ENCODE results near the gene CAMK2N1. TPM values are rescaled to one million over a fixed set of nuclear protein-coding genes. Genes with fewer than 3 reads are reported as not detected.

CAMK2N1 gene
- total RNA-seq, 4 donors from 2014 or later, result 1.3 to 2.5 (median 1.5) TPM

GRCh38 chr1:20469406-20470076 lies 16.5 kb downstream of the CAMK2N1 start:
- Histone ChIP-seq H3K27me3 (no peaks in the 10 kb centered on the region), H3K27ac (no peak overlapping the region), H3K9me3 (no peaks in the 10 kb centered on the region), H3K36me3 (no peaks in the 10 kb centered on the region), H3K4me1 (no peaks in the 10 kb centered on the region), H3K4me3 (no peak overlapping the region)
- ATAC-seq (no peak), DNase-seq (no peak)
- intact Hi-C loops (cut with DNase I; ENCODE audit: low total_unique reads), result no loop called here
- in situ Hi-C loops (cut with MboI; ENCODE audit: low sequenced_read_pairs in 4 of 4), result no loop called here
- TF ChIP-seq POLR2A (IDR thresholded peaks at IDR 0.05) (no peak), CTCF (IDR thresholded peaks at IDR 0.05 in 4 of 5, conservative IDR thresholded peaks at IDR 0.05 in 1 of 5) (no peak)

- no peak for TF ChIP-seq CTCF (IDR thresholded peaks at IDR 0.05 in 4 of 5, conservative IDR thresholded peaks at IDR 0.05 in 1 of 5)
- TF ChIP-seq POLR2A (IDR thresholded peaks at IDR 0.05), result no peak
- DNase-seq (no peak), ATAC-seq (no peak)
- H3K4me1 ChIP-seq, result no peaks in the 10 kb centered on the region
- H3K27me3 ChIP-seq, result no peaks in the 10 kb centered on the region
- intact Hi-C loops (cut with DNase I; ENCODE audit: low total_unique reads) (no loop called here), in situ Hi-C loops (cut with MboI; ENCODE audit: low sequenced_read_pairs in 4 of 4) (no loop called here)
- no peak overlapping the region for H3K4me3 ChIP-seq
- no peak overlapping the region for H3K27ac ChIP-seq
- H3K9me3 ChIP-seq, result no peaks in the 10 kb centered on the region
- H3K36me3 ChIP-seq, result no peaks in the 10 kb centered on the region
Measured at GRCh38 chr1:20466273-20466672, 19.7 kb downstream of the CAMK2N1 start.

- Histone ChIP-seq H3K4me3 (no peak overlapping the region), H3K9me3 (no peaks in the 10 kb centered on the region), H3K4me1 (no peaks in the 10 kb centered on the region), H3K27me3 (no peaks in the 10 kb centered on the region), H3K36me3 (no peaks in the 10 kb centered on the region), H3K27ac (no peak overlapping the region)
- TF ChIP-seq POLR2A (IDR thresholded peaks at IDR 0.05) (no peak), CTCF (IDR thresholded peaks at IDR 0.05 in 4 of 5, conservative IDR thresholded peaks at IDR 0.05 in 1 of 5) (no peak)
- ATAC-seq (no peak), DNase-seq (no peak)
- intact Hi-C loops (cut with DNase I; ENCODE audit: low total_unique reads) (no loop called here), in situ Hi-C loops (cut with MboI; ENCODE audit: low sequenced_read_pairs in 4 of 4) (no loop called here)
Measured at GRCh38 chr1:20465187-20465586, 20.8 kb downstream of the CAMK2N1 start.

GRCh38 chr1:20463502-20463901 lies 22.5 kb downstream of the CAMK2N1 start:
- no peaks in the 10 kb centered on the region for H3K36me3 ChIP-seq
- in situ Hi-C loops (cut with MboI; ENCODE audit: low sequenced_read_pairs in 4 of 4), result no loop called here
- H3K4me3 ChIP-seq, result no peak overlapping the region
- no peak overlapping the region for H3K27ac ChIP-seq
- H3K27me3 ChIP-seq, result no peaks in the 10 kb centered on the region
- intact Hi-C loops (cut with DNase I; ENCODE audit: low total_unique reads), result no loop called here
- ATAC-seq (no peak), DNase-seq (no peak)
- H3K9me3 ChIP-seq, result no peaks in the 10 kb centered on the region
- no peak for TF ChIP-seq POLR2A (IDR thresholded peaks at IDR 0.05)
- TF ChIP-seq CTCF (IDR thresholded peaks at IDR 0.05 in 4 of 5, conservative IDR thresholded peaks at IDR 0.05 in 1 of 5), result no peak
- no peaks in the 10 kb centered on the region for H3K4me1 ChIP-seq

GRCh38 chr1:20462397-20462796 lies 23.6 kb downstream of the CAMK2N1 start:
- DNase-seq, result no peak
- intact Hi-C loops (cut with DNase I; ENCODE audit: low total_unique reads) (no loop called here), in situ Hi-C loops (cut with MboI; ENCODE audit: low sequenced_read_pairs in 4 of 4) (no loop called here)
- no peaks in the 10 kb centered on the region for H3K36me3 ChIP-seq
- no peaks in the 10 kb centered on the region for H3K27me3 ChIP-seq
- H3K4me3 ChIP-seq, result no peak overlapping the region
- no peak for ATAC-seq
- no peak overlapping the region for H3K27ac ChIP-seq
- H3K4me1 ChIP-seq, result no peaks in the 10 kb centered on the region
- no peaks in the 10 kb centered on the region for H3K9me3 ChIP-seq
- TF ChIP-seq CTCF (IDR thresholded peaks at IDR 0.05 in 4 of 5, conservative IDR thresholded peaks at IDR 0.05 in 1 of 5) (no peak), POLR2A (IDR thresholded peaks at IDR 0.05) (no peak)
